DMS79 (cell line): ENCODE results near the gene NPHP4.

Experiments
- DNase-seq: peaks from one replicate; lab custom pipeline; 2025; lab: John Stamatoyannopoulos, UW

NPHP4 gene

DNA sequence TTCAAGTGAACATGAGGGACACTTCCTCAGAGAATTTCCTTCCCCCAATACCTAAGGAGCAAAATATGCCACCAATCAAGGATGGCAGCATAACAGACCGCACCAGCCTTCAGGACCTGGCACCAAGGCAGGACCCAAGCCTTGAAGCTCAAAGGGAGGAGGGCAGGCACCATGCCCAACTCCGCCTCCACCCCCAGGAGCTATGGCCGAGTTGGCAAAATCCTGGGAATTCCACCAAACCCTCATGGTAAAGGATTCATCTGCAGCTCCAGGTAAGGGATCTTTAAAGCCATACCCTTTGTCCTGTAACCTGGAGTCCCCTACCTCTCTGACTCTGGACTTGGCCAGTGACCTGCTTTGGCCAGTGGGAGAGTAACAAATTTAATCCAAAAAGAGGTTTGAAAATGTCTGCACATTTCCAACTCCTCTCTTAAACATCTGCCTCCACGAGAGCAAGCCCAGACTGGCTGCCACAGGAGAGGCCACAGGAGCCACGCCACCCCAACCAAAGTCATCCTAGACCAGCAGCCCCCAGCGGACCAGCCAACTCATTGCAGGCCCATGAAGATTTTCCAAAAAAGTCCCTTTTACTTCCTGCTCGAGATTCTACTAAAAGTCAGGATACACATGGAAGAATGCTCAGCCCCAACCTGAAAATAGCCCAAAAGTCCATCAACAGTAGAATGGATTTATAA lies 41.9 kb downstream of the NPHP4 start:
- no peak for DNase-seq

DNA sequence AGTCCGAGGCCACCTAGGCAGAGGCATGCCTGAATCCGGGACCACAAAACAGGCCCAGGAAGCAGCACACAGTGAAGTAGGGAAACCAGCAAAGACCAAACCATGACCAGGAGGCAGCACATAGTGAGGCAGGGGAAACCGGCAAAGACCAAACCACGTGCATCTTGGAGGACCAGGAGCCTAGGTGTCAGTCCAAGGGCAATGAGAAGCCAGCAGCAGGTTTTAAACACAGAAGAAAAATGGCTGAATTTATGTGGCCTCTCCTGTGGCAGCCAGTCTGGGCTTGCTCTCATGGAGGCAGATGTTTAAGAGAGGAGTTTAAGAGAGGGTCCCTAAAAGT lies 42.5 kb downstream of the NPHP4 start:
- no peak for DNase-seq

GRCh38 chr1:5949085-5949760 lies 43.0 kb downstream of the NPHP4 start:
- no peak for DNase-seq

- no peak for DNase-seq
Measured at GRCh38 chr1:5948681-5949005, 43.6 kb downstream of the NPHP4 start.

GRCh38 chr1:5947978-5948680 lies 44.1 kb downstream of the NPHP4 start:
- DNase-seq = no peak

DNA sequence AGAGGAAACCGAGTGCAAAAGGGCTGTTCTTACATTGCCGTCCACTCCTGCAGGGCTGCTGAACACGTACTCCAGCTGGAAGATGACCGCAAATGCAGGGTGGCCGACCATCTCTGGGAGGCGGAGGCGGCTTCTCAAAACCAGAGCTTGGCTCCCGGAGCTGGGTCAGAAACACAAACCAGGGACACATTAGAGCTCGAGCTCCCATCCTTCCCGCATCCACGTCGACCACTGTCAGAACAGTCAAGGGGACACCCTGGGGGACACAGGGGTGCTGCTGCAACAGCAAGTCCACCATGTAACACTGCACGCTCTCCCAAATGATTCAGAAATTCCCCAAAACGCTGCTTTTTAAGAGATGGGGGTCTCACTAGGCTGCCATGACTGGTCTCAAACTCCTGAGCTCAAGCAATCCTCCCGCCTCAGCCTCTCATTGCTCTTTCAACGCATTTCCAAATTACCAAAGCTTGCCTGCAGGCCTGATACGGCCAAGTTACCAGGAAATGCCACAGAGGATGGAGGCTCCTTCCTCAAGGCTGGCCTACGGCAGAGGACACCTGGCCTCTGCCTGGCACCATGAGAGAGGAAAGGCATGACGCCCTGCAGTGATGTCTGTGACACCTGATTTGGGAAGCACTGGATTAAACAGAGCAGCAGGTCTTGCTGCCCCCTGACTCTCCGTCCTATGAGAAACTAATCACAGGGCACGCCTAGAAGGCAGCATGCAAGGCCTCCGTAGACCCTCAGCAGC lies 45.0 kb downstream of the NPHP4 start:
- no peak for DNase-seq

DNA sequence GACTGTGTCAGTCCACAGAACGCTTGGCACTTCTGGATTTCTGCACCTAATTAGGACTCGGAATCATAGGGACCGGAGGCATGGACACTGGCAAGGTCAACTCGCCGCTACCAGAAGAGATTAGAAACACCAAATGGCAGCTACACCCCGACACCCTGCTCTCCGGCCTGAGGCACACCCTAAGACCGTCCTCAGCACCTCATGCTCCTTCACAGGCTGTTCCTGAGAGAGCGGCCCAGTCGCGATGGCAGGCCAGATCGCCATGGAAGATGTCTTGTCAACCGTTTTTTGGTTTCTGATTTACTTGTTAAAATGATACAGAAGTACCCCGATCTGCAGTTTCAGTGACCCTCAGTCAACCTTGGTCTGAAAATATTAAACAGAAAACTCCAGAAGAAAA lies 46.8 kb downstream of the NPHP4 start:
- no peak for DNase-seq

- DNase-seq = no peak
Measured at GRCh38 chr1:5944843-5945167, 47.4 kb downstream of the NPHP4 start.

GRCh38 chr1:5944154-5944842 lies 47.9 kb downstream of the NPHP4 start:
- DNase-seq = no peak

- no peak for DNase-seq
Measured at GRCh38 chr1:5943343-5944124, 48.7 kb downstream of the NPHP4 start.

DNA sequence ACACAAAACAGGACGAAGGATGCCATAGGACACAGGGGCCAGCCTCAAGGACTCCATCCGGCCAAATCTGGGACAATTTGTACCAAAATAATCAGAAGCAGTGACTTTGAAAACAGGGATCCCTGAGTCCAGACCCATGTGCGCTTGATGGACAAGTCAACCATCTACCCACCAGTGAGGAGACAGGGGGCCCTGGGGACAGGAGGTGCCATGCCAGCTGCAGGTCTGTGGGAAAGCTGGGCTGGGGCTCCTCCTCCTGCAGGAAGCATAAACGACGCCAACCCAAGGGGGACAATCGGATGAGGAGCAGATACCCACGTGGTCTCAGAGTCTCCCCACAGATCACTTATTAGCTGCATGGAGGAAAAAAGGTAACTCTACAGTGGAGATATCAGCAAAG lies 50.6 kb downstream of the NPHP4 start:
- DNase-seq = no peak

GRCh38 chr1:5940723-5941407 lies 51.4 kb downstream of the NPHP4 start:
- no peak for DNase-seq

GRCh38 chr1:5939271-5940170 lies 52.7 kb downstream of the NPHP4 start:
- DNase-seq = no peak

- no peak for DNase-seq
Measured at GRCh38 chr1:5938101-5938646, 54.1 kb downstream of the NPHP4 start.

- no peak for DNase-seq
Measured at GRCh38 chr1:5937373-5937857, 54.8 kb downstream of the NPHP4 start.

- no peak for DNase-seq
Measured at GRCh38 chr1:5936621-5937372, 55.4 kb downstream of the NPHP4 start.

- no peak for DNase-seq
Measured at GRCh38 chr1:5936126-5936525, 56.1 kb downstream of the NPHP4 start.

GRCh38 chr1:5935026-5935425 lies 57.2 kb downstream of the NPHP4 start:
- DNase-seq = no peak
